GF-D8 (cell line): ENCODE results near the gene HLCS.

Source experiments
- DNase-seq: peaks from one replicate; lab custom pipeline; 2025; lab: John Stamatoyannopoulos, UW

The HLCS gene

GRCh38 chr21:36881228-36881627 is 85.2 kb downstream of the HLCS start:
- no peak for DNase-seq

- DNase-seq, result no peak
Observed at GRCh38 chr21:36879827-36880226, 86.6 kb downstream of the HLCS start.

- DNase-seq, result no peak
Observed at GRCh38 chr21:36877741-36878140, 88.7 kb downstream of the HLCS start.

DNA sequence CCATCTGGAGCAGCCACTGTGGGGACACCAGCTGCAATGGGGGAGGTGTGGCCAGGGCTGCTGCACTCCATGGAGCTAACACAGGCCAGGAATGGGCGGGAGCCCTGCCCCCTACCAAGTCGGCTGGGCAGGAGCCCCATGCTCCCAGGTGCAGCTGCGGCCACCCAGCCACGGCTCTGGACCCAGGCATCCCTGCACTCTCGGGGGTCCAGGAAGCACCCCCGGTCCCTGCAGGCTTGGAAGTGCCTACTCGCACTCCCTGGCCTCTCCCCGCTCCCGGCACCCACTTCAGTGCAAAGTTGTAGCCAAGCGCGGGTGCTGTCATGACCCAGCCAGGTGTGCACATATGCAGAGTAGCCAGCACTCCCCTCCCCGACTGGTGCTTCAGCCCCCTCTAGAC is 91.8 kb downstream of the HLCS start:
- no peak for DNase-seq

DNA sequence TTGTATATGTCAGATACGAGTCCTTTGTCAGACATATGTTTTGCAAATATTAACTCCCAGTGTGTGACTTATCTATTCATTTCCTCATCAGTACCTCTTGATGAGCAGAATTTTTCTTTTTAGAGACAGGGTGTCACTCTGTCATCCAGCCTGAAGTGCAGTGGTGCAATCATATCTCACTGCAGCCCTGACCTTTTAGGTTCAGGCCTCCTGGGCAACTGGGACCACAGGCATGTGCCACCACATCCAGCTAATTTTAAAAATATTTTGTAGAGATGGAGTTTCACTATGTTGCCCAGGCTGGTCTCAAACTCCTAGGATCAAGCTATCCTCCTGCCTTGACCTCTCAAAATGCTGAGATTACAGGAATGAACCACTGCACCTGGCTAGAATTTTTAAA is 93.0 kb downstream of the HLCS start:
- DNase-seq, result no peak

- DNase-seq, result no peak
Observed at GRCh38 chr21:36867291-36867905, 99.1 kb downstream of the HLCS start.

GRCh38 chr21:36866419-36866818 is 100.0 kb downstream of the HLCS start:
- DNase-seq, result no peak

GRCh38 chr21:36864974-36865373 is 101.5 kb downstream of the HLCS start:
- no peak for DNase-seq

DNA sequence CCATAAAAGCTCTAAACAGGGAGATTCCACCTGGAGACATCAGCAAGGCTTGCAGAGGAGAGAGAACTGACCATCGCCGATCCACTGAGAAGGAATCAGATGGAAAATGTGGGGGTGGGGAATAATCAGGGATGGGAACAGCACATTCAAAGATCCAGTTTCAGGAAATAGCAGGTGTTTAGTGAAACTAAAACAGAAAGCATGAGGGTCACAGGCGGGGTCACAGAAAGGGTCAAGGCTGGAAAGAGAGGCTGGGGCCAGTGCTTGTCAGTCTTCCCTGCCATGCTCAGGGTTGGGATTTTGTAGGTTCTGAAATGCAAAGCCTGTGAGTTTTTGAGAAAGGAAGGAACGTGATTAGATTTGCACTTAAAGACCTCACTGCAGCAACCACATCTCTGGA is 103.2 kb downstream of the HLCS start:
- DNase-seq, result no peak

GRCh38 chr21:36861595-36862323 is 104.7 kb downstream of the HLCS start:
- no peak for DNase-seq

DNA sequence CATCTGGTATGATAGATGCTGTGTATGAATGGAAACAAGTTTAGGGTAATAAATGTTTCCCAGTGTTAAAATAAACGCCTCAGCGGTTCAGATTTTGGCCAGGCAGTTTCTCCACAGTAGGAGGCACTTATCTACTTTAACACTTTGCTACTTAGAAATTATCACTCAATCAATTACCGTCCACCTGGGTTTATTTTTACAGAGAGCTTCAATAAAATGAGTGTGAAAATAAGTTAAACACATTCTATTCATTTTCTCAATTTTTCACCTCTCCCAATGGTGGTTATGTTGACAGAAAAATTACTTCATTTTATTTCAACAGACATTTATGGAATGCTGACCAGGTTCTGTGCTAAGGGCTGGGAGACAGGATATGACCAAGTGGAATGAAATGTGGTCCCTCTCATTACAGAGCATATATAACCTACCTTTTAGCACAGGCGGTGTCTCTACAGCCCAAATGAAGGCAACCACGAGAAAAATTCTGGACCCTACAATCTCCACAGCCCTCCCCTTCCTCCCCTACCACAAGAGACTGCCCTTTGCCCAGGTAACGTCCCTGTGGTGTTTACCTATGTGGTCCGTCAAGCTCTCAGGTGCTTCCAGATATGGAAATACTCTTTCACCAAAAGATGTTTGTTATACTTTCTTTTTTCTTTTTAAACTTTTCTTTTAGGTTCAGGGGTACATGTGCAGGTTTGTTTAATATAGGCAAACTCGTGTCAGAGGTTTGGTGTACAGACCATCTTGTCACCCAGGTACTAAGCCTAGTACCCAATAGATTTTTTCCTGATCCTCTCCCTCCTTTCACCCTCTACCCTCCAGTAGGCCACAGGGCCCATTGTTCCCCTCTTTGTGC is 105.5 kb downstream of the HLCS start:
- DNase-seq, result no peak

DNA sequence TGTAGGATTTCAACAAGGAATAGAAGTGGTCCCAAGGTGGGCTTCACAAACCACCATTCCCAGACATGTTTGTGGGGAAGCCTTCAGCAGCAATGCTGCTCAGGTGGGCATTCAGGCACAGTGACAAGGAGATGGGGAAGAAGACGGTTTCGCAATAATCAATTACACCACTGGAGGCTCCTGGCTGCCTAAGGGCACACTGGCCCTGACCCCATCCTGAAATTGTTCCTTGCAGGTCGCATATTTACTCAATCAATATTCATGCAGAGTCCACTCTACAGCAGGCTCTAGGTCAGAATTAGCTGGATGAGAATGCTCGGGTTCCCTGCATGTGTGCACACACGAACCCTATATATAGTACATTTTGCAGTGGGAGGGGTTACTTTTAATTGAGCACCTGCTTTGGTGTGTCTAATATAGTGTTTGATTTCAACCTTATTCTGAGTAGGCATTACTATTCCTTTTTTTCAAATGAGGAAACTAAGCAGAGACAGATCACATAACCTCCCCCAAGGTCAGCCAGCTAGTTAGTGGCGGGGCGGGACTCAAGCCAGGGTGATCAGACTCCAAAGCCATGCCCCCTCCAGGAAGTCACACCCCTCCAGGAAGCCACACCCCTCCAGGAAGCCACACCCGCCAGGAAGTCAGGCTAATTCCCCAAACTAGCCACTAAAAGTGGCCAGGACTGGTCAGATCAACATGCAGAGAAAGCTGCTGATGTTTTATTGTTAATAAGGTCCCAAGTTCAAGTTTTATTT is 106.5 kb downstream of the HLCS start:
- peak; percentile 54 for DNase-seq

GRCh38 chr21:36858320-36858957 is 108.0 kb downstream of the HLCS start:
- DNase-seq, result no peak

- DNase-seq, result no peak
Observed at GRCh38 chr21:36856643-36857042, 109.8 kb downstream of the HLCS start.

DNA sequence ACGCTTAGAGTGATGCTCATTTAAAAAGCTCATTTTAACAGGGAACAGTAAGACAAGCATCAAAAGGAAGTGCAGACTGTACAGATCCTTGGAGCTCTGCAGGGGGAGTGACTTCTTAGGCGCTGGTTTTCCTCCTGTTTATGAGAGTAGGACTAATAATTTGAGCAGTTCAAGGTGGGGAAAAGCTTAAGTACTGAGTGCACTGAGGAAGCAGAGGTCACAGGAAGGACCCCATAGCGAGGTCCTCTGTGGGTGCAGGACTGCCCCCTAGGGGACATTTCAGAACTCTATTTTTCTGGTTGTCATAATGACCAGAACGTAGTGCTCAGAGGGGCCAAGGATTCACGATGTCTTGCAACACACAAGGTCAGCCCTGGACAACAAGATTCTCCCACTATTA is 112.1 kb downstream of the HLCS start:
- DNase-seq, result no peak

- DNase-seq, result no peak
Observed at GRCh38 chr21:36852864-36853263, 113.6 kb downstream of the HLCS start.

DNA sequence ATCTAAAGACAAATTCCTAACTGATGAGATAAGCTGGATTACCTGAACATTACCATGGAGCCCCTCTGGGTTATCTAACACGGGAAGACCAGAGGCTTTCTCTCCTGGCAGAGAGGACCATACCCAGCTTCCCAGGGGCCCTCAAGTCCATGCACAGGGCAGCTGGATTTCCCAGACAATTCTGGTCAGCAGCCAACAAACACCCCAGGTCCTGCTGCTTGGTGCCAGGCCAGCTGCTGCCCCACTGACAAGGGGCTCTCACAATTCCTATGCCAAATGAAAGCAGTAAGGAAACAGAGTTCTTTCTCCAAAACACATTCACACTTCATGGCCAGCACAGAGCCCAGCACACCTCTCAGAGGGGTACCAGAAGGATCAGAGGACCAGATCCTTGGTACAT is 114.2 kb downstream of the HLCS start:
- DNase-seq, result no peak

- no peak for DNase-seq
Observed at GRCh38 chr21:36851121-36851520, 115.3 kb downstream of the HLCS start.

GRCh38 chr21:36850372-36850771 is 116.1 kb downstream of the HLCS start:
- DNase-seq, result no peak

DNA sequence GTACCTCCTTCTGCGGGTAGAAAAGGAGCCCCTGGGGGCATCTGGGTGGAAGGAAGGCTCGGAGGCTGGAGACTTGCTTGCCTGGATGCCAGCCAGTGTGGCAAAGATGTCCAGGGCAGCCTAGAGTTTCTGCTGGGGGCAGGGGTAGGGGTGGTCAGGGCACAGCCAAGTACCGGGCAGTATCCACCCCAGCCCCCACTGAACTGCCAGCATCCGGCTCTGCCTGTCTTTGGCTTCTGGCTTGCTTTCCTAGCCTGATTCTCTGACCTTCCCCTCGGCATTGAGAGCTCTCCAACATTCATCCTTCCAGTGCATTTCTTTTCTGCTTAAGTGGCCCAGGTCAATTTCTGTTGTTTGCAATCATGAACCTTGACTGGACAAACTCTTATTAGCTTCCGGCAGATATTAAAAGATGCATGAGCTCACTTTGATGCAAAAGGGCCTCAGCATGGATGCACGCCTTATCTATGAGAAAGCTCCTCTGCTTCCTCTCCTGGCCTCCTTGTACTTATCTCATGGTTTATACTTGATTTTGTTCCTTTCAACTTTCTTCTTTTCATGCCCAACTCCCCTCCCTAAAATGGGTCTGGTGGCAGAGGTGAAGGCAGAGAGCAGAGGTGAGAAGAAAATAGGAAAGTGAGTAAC is 116.9 kb downstream of the HLCS start:
- DNase-seq, result no peak

DNA sequence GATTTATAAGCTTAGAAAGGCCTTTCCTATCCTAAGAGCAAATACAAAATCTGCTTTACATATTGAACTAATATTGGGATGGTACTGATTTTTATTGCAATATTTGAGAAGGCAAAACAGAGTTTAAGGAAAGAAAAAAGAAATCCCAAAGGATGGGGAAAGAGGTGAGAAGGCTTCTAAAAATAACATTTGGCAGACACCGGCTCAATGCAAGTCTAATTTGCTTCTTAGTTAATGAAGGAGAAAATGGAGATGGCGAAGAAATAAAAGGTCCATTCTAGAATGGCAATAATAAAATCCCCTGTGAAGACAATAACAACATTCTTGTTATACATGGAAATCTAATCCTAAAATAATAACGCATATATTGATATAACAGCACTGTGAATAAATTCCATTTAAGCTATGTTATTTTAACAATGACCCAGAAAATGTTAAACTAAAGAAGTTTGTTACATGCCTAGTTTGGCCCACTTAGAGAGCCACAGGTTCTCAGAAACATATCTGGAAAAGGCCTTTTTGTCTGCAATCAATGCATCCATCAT is 117.7 kb downstream of the HLCS start:
- DNase-seq, result no peak
